HS-5 (cell line): ENCODE results near the gene TIPRL.

Experiments used
- DNase-seq: peaks from one replicate; pipeline ENCODE4 v3.0.0-alpha.2; 2012; ENCODE audit warnings: low read depth

The TIPRL gene

DNA sequence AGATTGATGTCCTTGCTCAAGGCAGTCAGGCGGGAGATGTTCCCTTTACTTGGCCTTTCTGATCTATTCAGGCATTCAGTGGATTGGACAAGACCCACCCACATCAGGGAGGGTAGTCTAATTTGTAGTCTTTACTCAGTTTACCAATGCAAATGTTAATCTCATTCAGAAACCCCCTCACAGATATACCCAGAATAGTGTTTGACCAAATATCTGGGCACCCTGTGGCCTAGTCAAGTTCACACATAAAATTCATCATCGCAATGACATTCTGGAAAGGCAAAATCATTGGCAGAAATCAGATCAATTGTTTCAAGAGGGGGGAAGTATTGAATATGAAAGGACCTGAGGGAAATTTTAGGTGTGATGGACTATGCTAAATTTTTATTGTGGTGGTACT lies 34.6 kb downstream of the TIPRL start:
- DNase-seq, result no peak

DNA sequence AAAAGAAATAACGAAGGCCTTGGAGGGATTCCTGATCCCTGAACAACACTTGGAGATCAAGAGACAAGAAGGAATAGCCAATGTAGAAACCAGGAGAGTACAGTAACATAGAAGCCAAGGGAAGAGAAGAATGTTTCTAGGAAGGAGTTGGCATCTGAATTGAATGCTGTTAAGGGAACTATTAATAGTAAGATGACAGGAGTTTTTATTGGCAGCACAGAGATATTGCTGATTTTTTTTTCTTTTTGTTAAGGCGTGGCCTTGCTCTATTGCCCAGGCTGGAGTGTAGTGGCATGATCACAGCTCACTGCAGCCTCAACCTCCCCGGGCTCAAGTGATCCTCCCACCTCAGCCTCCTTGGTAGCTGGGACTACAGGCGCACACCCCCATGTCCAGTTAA lies 37.4 kb downstream of the TIPRL start:
- no peak for DNase-seq

DNA sequence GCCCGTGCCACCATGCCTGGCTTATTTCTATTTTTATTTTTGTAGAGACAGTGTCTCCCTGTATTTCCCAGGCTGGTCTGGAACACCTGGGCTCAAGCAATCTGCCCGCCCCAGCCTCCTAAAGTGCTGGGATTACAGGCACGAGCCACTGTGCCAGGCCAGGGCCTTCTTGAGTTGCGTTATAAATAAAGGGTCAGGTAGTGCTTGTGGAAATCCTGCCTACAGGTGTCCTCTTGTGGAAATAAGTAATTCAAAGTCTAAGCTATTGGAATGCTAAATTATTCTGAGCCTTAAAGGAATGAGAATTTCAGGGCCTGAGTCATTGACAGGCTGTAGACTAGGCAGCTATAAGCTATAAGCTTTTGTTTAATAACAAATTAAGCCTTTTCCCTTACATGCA lies 38.9 kb downstream of the TIPRL start:
- no peak for DNase-seq

DNA sequence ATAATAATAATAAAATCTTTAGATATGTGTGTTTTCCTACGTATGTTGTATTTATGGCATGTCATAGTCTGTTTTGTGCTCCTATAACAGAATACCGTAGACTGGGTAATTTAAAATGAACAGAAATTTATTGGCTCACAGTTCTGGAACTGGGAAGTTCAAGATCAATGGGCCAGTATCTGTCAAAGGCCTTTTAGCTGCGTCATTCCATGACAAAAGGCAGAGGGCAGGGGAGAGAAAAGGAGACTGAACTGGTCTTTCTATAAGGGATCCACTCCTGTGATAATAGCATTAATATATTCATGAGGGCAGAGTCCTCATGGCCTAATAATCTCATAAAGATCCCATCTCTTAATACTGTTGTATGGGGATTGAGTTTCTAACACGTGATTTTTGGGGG lies 39.9 kb downstream of the TIPRL start:
- DNase-seq, result no peak

DNA sequence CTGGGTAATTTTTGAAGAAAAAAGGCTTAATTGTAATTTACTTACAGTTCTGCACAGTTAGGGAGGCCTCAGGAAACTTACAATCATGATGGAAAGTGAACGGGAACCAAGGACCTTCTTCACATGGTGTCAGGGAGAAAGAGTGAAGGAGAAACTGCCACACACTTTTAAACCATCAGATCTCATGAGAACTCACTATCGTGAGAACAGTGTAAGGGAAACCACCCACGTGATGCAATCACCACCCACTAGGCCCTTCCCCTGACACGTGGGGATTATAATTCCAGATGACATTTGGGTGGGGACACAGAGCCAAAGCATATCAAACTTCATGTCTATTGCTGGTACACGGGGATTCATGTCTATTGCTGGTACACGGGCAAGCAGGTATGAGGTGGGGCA lies 41.7 kb downstream of the TIPRL start:
- DNase-seq, result no peak

DNA sequence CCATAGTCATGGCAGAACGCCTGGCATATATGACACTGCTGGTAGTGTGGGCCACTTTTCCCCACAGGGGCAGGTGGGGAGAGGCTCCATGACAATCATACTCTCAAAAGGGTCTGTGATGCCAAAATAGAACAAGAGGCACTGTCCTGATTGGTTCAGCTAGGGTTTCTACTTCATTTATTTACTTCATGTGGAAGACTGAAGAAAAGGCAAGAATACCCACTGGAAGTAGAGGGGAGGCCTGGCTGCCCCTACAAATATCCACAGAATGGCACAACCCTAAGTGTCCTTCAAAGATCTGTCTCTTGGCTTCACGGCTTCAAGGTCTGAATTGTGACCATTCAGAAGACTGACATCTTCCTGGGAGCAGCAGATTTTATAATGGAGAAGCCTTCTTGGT lies 42.5 kb downstream of the TIPRL start:
- DNase-seq, result no peak

DNA sequence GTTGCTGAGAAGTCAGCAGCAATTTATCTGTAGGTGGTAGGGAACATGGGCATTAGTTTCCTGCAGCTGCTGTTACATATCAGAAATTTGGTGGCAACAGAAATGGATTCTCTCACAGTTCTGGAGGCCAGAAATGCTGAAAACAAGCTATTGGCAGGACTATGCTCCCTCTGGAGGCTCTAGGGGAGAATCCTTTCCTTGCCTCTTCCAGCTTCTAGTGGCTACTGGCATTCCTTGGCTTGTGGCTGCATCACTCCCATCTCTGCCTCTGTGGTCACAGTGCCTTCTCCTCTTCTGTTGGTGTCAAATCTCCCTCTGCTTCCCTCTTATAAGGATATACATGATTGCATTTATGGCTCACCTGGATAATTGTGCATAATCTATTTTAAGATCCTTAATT lies 44.5 kb downstream of the TIPRL start:
- DNase-seq, result no peak

DNA sequence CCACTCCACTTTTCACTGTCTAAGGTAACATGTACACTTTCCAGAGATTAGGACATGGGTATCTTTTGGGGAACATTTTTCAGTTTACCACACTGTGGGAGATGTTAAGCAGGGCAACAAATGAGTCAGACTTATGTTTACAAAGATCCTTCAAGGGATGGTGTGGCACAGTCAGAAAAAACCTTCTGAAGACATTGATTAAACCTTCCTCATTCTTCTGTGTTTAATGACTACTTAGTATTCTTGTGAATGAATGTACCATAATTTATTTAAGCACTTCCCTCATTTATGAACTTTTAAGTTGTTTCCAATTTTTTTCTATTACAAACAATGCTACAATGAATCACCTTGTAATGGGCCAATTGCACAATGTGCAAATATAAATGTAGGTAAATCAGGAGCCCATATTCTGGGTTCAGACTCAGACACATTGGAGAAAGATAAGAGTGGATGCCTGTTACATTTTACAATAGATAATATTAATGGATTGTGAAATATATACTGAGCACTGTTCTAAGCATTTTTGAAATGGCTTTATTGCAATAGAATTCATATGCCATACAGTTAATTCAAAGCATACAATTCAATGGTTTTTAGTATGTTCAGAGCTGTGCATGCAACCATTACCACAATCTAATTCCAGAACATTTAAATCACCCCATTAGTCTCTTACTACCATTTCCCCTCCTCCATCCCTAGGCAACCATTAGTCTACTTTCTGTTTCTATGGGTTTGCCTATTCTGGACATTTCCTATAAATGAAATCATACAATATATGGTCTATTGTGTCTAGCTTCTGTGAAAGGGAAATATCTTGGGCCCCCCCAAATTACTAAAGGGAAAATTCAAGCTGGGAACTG lies 45.1 kb downstream of the TIPRL start:
- DNase-seq, result no peak

DNA sequence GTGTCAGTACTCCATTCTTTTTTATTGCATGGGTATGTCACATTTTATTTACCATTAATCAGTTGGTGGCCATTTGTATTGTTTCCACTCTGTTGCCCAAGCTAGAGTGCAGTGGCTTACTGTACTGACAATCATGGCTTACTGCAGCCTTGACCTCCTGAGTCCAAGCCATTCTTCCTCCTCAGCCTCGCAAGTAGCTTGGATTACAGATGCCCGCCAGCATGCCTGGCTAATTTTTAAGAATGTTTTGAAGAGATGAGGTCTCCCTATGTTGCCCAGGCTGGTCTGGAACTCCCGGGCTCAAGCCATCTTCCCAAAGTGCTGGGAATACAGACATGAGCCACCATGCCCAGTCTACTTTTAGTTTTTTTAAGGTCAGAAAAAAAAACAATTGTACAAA lies 46.2 kb downstream of the TIPRL start:
- no peak for DNase-seq

DNA sequence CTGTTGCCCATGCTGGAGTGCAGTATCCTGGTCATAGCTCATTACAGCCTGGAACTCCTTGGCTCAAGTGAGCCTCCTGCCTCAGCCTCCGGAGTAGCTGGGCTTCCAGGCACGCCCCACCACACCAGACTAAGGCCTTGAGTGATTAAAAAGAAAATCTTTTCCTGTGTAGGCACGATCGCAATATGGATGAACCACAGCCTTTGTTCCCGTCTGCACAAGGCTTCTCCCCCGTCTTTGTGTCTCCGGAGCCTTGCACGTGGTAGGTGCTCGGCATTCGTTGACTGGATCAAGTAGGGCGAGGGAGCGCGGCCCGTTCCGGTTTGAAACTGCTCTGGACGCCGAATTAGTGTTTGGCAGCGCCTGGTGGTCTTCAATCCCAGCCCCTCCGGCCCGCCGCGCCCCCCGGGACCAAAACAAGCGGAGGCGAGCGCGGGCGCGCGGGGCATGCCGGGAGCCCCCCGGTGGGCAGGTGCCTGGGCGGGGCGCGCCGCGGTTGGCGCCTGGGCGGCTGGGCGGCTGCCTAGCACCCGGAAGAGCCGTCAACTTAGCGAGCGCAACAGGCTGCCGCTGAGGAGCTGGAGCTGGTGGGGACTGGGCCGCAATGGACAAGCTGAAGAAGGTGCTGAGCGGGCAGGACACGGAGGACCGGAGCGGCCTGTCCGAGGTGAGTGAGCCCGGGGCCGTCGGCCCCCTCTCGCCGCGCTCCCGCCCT lies 46.9 kb downstream of the TIPRL start, which contains the start of gene SFT2D2:
Gene SFT2D2, plus strand, starts transcription at position 529 of the 715 bp plus-strand sequence. Its CDS starts 76 bp downstream, at position 605.
- DNase-seq, result no peak

DNA sequence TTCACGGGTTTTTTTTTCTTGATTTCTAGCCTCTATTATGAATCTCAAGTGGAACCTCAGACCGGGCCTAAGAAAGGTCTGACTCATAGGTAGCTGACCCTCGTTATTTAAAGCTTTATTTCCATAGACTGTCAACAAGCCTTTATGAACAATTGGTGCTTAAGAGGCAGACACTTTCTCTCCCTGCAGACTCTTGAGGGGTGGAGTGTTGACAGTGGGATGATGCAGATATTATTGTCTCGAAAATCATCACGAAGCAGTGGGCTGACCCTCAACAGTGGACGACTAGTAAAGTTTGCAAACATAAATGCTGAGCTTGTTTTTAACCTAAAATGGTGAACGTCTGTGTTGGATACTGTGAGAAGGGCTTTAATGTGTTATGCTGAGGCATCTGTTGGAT lies 48.9 kb downstream of the TIPRL start:
- DNase-seq, result no peak

DNA sequence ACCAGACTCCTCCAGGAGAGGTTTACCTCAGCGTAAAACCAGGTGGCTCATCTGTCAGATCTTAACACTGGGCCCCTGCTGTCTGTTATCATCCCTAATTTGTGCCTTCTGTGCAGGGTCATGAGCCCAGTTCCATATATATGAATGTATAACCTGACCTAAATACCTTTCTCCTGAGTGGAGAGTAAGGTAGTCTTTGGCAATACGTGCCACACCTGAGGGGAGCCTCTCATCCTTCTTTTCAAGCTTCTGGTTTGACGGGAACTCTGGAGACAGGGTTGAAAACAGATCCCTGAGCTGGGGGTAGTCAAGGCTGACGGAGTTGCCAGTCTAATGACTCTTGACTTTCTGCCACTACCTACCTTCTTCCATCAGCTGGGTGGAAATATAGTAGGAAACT lies 51.1 kb downstream of the TIPRL start:
- DNase-seq, result no peak

DNA sequence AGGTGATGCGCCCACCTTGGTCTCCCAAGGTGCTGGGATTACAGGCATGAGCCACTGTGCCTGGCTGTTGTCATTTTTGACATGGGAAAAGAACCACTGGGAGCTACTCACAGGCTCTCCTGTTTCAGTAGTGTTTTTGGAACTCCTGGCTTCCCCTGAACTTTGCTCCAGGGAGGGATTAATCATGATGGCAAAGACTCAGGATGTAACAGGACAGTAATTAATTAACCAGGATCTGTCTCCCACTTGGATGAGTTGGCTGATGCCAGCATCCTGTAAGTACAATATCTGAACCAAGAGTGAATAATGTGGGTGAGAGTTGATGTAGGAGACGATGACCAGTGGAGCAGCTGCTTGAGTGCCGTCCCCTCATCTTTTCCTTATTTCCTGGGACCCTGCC lies 51.9 kb downstream of the TIPRL start:
- DNase-seq, result no peak

DNA sequence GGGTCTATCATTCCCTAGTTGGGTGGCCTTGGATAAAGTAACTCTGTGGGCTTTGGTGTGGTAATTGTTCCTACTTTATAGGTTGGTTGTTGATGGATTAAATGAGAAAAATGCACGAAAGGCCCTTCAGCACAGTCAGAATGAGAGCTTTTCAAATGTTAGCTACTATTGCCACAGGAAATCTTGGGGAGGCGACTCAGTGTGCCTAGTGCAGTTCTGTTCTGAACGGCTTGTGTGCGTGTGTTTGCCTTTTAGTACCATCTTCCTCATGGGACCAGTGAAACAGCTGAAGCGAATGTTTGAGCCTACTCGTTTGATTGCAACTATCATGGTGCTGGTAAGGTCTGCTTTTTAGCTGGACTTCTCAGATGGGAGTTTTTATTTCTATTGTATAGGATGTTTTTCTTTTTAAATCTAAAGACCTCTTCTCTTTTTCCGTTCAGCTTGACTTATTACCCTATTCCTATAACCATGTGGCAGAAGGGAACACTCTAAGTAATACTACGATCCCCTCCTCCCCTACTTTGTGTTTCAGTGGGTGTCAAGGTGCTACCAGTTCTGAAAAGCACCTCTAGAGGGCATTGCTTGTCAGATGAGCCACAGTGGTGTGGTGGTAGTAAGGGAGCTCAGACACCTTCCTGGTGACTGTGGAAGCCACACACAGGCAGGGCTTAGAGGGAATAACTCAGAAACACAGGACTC lies 56.2 kb downstream of the TIPRL start:
- no peak for DNase-seq

DNA sequence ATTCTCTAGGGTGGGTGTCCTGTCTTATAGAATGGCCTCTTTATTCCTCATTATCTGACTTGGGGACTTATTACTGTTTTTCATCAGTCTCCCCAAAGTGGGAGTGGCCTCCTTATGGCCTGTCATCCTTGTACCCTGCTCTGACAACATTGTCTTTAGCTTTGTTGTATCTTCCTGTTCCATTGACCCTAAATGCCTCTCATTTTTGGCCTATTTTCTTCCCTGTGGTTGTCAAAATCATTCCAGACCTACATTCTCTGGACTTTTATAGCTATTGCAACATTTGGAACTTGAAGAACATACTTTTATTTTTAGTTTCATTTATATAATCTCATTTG lies 56.8 kb downstream of the TIPRL start:
- DNase-seq, result no peak

DNA sequence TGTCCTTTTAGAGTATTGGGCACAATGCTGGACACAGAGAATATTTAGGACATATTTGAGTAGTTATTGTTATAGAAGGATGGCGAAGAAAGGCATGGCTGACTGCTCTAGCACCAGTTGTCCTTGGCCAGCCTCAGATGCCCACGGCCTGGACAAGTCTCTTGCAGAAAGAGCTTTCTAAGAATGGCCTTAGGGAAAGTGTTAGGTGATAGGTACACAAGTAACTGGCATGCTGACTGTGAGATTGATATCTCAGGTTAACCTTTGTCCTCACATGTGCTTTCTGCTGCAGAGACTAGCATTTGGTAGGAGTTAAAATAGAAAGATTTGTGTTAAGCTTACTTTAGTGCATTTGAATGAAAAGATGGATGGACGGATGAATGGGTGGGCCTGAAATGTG lies 57.2 kb downstream of the TIPRL start:
- no peak for DNase-seq

DNA sequence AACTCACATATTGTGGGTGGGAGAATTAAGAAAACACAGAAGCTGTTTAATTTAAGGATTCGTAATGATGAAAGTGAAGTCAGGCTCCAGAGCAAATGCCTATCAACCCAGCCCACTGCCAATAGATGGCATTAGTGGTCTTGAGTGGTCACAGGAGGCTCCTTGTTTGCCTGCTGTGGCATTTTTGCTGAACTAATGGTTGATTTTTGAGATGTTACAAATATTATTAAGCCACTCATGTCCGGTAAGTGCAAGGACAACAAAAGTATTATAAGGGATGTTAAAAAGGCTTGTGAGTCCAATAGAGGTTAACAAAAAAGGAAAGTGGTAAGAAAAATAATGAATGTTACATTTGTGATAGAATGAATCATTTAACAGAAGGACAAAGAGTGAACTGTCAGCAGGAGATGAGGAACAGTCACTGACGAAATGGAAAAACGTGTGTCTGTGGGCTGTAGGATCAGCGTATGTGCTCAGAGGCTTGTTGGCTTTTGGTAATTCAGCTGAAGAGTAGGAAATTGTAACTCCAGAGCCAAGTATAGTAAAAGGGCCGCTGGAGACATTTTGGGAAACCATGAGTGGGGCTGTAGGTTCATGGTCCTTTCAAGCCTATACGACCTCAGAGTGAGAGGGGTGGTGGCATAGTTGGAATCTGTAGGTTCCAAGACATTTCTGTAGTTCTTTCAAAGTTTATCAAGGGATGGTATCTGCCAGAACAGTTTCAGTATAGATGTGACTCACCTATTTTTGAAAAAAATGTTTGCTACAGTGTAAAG lies 58.3 kb downstream of the TIPRL start:
- DNase-seq, result no peak

DNA sequence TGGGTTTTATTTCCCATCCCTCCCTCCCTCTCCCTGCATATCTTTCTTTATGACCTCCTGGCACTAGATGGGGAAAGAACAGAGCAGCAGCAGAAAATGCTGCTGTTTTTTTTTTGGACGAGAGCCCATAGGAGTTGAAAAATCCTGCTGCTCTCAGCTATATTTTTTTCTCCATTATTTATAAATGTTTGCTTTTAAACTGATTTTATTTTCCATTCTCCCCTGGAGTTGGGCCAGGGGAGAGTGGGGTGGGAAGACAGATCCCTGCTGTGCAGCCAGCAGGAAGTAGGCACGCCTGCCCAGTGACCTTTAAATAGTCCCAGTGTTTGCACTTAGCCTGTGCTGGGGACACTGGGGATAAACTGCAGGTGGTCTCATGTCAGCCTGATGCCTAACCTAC lies 64.4 kb downstream of the TIPRL start:
- no peak for DNase-seq

DNA sequence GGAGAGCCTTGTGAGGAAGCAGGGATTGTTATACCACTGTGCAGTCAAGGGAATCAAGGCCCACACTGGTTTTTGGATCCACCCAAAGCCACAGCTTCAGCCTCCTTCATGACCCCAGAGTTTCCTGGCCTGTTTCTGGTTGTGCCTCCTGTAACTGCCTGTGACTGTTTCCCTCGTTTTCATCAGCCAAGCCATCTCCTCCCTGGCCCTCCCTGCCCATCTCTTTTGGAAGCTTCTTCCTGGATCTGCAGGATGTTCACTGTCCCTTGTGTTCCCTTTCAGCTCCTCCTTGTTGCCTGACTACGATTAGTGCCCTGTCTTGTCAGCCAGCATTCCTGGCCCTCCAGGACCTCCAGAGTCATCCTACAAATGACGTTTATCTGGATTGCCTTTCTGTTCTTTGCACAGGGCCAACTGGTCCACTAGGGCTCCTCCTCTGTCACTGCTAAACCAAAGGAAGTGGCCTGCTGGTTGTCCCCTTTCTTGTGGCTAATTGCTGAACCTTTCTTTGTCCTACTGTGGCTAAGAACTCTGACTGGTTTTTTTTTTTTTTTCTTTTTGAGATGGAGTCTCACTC lies 65.0 kb downstream of the TIPRL start:
- DNase-seq, result no peak

DNA sequence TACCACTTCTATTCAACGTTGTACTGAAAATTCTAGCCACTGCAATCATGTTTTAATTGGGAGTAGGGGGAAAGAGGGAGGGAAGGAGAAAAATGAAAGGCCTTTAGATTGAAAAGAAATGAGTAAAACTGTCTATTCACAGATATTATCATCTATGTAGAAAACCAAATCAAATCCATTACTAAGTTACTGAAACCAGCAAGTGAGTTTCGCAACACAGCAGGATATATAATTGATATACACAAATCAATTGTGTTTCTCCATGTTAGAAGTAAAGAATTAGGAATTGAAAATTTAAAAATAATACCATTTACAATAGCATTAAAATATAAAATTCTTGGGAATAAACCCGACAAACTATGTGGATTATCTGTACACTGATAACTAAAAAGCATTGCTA lies 66.3 kb downstream of the TIPRL start:
- DNase-seq, result no peak

DNA sequence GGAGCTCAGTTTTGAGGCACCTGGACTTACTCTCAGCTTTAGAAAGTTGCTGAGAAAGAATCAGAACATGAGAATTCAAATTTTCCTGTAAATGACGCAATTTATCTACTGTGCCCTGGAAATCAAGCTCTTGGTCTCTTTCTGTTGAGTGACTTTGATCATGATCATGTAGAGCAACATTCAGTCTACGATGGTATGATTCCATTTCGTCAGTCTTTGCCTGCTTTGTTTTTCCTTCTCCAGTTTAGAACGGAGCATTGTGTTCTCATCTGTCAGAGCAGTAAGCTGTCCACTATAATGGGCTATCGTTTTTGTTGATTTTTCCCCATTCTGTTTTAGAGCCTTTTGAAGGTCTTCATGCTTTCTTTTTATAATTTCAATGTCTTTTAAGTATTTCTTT lies 67.7 kb downstream of the TIPRL start:
- no peak for DNase-seq
